NCI-H1417 treated with DMSO at 0.1 percent for 48 hours (cell line): Measurements from ENCODE around the gene ZNF541.
"Not testable (repeated sequence)": the region's sequence is repeated elsewhere in the genome, so short reads cannot be mapped to it uniquely, and the experiment has no call there.

Experiments used
- DNase-seq: peaks from one replicate; lab custom pipeline; 2025; lab: John Stamatoyannopoulos, UW

The ZNF541 gene

DNA sequence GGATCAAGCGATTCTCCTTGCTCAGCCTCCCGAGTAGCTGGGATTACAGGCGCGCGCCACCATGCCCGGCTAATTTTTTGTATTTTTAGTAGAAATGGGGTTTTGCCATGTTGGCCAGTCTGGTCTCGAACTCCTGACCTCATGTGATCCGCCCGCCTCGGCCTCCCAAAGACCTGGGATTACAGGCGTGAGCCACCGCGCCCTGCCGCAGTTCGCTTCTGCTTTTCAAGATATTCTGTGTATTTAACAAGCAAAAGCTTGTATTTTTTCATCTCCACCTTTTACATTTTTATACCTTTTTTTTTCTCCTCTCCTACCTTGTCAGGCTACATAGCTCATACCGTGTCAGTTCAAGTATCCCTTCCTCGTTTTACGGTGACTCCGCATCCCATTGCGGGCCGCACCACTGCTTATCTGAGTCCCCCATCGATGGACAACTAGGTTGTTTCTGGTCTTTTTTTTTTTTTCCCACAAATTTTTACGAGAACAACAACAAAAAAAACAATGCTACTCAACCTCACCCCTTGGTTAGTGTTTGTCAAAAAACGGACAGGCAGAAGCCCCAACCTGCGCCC, 26.8 kb upstream of the ZNF541 start:
- DNase-seq, result not testable (repeated sequence)

DNA sequence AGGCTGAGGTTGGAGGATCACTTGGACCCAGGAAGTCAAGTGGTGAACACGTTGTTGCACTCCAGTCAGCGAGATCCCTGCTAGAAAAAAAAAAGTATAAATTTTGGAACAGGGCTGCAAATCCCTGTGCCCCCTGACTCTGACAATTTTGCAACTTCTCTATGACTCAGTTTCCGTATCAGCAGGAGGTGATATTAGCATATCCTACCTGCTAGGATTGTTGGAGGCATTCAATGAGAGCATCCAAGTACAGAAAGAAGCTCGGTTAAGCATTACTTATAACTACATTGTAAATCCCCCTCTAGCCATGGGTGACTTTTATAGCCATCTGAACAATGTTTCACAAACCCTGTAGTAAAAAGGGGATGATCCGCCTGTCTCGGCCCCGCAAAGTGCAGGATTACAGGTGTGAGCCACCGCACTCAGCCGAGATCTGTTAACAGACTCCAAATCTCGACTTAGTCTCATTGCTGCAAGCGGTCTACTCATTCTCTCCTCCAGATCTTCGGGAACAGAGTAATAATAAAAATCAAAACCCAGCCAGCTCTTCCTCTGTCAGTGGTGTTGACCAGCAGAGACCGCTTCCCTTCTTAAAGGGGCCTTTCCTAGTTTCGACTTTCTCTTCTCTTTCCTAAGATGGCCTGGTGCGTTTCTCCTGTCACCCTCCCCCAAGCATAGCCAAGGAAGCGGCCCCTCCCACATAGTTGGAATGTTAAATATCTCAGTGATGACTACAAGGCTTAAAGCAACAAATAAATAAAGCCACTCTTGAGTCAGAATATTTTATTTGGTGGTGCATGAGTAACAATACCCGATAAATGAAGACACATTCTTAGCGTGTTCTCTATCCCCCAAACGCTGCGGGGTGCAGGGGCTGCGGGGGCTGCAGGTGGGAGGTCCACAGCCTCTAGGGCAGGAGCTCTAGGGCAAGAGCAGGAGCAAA, 25.7 kb upstream of the ZNF541 start:
- no peak for DNase-seq

DNA sequence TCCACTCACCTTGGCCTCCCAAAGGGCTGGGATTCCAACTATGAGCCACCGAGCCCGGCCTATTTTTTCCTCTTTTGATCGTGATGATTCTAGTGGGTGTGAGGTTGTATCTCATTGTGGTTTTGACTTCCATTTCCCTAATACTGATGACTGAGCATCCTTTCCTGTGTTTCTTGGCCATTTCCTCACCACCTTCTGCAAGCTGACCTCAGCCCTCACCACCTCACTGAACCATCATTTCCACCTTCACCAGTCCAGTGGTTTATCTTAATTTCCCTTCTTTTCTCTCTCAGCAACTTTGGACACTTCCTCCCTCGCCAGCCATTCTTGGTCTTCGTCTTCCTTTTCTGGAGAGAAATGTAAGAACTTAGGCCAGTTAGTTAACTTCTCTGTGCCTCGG, 23.0 kb upstream of the ZNF541 start:
- DNase-seq, result no peak

DNA sequence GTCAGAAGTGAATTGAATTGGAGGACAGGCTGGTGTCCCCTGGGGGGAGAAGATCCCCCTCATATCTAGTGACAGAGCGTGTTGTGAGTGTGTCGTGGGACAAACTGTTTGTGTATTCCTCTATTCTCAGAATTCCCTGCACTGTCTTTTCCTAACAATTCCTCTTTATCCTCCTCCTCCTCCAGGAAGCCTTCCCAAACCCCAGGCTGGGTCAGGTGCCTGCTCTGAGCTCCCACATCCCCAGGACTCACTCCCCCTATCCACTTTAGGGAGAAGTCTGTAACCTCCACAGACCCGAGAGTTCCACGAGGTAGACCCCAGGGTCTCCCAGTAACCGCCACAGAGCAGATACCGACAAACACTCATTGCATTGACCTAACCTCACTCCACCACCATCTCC, 20.9 kb upstream of the ZNF541 start:
- DNase-seq, result no peak

GRCh38 chr19:47589824-47590223, 16.9 kb upstream of the ZNF541 start:
- no peak for DNase-seq

DNA sequence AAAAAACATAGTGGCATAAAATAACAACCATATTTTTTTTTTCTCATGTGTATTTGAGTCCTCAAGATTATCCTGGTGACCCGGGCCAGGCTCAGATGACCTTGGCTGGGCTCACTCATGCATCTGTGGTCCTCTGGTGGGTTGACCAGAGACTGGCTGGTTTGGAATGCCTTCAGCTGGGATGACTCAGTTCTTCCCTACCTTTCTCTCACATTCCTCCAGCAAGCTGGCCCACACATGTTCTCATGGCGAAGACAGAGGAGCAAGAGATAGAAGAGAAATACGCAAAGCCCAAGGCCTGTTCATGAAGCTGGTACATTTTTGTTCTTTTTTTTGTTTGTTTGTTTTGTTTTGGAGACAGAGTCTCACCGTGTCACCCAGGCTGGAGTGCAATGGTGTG, 14.3 kb upstream of the ZNF541 start:
- no peak for DNase-seq

DNA sequence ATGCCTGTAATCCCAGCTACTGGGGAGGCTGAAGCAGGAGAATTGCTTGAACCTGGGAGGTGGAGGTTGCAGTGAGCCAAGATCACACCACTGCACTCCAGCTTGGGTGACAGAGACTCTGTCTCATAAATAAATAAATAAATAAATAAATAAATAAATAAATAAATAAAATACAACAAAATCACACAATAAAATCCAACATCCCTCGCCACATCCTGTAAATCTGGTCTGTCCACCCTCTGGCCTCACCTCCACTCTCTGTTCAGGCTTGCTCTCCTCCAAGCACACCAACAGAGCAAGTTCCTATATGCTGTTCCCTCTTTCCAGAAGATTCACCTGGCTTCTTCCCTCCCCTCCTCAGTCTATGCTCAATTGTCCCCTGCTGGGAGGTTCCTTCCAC, 10.2 kb upstream of the ZNF541 start:
- not testable (repeated sequence) for DNase-seq

- no peak for DNase-seq
Measured at GRCh38 chr19:47582320-47582909, 9.5 kb upstream of the ZNF541 start.

GRCh38 chr19:47581605-47582319, 8.8 kb upstream of the ZNF541 start:
- DNase-seq, result no peak

GRCh38 chr19:47580397-47580796, 7.4 kb upstream of the ZNF541 start:
- no peak for DNase-seq

GRCh38 chr19:47572635-47573034, 313 bp downstream of the ZNF541 start:
- no peak for DNase-seq

- no peak for DNase-seq
Measured at GRCh38 chr19:47569331-47569730, 3.6 kb downstream of the ZNF541 start.

GRCh38 chr19:47564081-47564480, 8.9 kb downstream of the ZNF541 start:
- DNase-seq, result no peak

DNA sequence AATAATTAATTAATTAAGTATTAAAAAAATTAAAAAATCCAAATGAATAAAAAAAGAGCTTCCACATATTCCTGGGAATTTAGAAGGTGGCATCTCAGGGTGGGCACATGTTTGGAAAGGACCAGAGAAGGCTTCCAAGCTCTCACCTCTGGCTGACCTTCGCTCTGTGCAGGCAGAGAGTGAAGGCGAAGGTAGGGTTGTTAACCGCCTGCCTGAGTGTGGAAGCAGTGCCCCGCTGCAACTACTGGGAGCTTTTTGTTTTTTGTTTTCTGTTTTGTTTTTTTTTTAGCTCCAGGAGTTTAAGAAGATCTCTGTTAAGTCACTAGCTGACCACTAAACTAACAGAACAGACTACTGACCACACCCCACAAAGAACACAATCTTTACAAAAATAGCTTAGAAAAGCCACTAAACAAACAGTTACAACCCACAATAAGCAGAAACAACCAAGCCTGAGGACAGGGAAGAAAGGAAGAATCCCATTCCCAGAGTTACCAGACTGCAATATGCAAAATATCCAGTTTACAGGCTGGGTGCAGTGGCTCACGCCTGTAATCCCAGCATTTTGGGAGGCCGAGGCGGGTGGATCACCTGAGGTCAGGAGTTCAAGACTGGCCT, 11.4 kb downstream of the ZNF541 start:
- no peak for DNase-seq

GRCh38 chr19:47560999-47561398, 11.9 kb downstream of the ZNF541 start:
- no peak for DNase-seq

- no peak for DNase-seq
Measured at GRCh38 chr19:47550129-47550528, 22.8 kb downstream of the ZNF541 start.

DNA sequence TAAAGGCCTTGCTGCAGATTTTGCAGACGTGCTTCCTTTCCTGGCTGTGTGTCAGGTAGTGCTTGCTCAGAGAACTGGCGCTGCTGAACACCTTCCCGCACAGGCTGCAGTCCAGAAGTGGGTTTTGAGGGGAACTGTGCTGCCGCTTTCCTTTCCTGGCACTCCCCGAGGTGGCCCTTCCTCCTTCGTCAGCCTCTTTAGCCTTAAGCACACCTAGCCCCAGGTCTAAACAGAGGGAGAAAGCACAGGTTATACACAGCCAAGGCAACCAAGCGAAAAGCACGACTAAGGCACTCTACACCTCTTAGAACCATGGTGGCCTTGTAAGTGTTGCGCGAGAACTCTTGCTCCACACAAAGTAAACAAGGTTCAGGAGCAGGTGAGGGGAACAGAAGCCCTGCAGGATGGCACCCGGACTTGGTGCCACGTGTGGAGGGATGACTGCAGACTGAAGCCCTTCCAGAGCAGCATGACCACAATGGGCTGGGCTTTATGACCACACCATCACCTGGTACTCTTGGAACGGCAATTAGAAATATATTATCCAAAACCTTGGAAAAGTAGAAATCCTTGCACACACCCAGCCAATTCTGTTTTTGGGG, 23.6 kb downstream of the ZNF541 start:
- no peak for DNase-seq

- DNase-seq, result no peak
Measured at GRCh38 chr19:47547199-47547598, 25.7 kb downstream of the ZNF541 start.

DNA sequence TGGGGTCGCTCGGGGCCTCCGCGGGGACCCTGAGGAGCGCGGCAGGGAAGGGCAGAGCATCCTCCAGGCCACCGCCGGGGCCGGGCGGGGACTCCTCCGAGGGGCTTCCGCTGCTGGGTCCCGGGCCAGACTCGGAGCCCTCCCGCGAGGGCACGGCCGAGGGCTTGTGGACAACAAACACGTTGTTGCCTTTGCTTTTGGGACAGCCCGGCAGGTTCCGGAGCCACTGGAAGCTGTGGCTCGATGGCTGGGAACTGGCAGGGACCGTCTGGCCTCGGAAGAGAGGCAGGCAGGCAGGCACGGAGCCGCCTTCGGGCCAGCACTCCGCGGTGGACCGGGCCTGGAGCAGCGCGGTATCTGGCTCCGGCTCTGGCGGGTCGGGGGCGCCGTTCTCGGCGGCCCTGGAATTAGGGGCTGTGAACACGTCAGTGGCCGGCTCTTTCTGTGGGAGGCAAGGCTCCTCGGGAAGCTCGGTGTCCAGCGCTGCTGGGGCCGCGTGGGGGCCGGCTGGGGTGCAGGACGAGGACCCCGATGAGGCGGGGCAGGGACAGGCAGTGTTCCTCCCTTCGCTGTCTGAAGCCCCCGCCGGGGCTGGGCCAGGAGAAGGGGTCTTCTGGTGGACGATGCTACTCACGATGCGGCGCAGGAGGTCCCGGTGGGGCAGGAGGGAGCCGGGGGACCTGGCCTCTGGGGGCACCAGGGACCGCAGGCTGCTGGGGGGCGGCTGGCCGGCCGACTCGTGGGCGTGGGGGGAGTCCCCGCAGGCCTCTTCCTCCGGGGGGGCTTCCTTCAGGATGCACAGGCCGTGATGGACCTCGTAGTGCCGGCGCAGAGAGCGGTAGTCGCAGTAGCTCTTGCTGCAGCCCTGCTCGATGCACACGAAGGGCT, 27.6 kb downstream of the ZNF541 start:
- DNase-seq, result no peak

- DNase-seq, result no peak
Measured at GRCh38 chr19:47544476-47544875, 28.5 kb downstream of the ZNF541 start.

DNA sequence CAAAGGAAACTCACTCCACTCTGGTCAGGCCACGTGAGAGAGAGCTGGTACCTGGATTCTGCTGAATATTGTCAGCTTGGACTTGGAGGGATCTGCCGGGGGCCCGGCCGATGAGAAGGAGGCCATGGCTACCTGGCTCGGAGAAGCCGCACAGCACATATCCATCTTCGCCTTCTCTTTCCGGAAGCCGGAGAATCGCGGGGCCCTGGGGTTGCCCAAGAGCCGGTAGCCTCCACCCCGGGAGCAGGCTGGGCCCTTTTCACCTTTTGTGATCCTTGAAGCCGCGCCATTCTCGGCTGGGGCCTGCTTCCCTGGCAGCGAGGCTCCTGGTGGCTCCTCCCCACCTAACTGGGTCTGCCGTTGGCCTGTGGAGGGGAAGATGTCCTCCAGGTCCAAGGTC, 28.9 kb downstream of the ZNF541 start:
- no peak for DNase-seq
